ENCODE data around the gene KCNQ1.

The KCNQ1 gene

GRCh38 chr11:2423157-2424025, 21.4 kb upstream of the KCNQ1 start:
- Histone ChIP-seq H3K4me1 (ENCODE audit: insufficient read depth, low read length) (peaks cover 3% of the 10 kb centered on the region), H3K4me3 (ENCODE audit: low read length) (no peak overlapping the region), H3K36me3 (ENCODE audit: insufficient read depth, low read length) (no peaks in the 10 kb centered on the region), H2AFZ (ENCODE audit: low read depth, low read length) (no peak overlapping the region), H3K27me3 (ENCODE audit: insufficient read depth, low read length) (no peaks in the 10 kb centered on the region), H3K9me3 (ENCODE audit: low read length) (no peaks in the 10 kb centered on the region)

GRCh38 chr11:2424811-2425495, 19.9 kb upstream of the KCNQ1 start:
- no peaks in the 10 kb centered on the region for H3K9me3 ChIP-seq (ENCODE audit: low read length)
- no peak overlapping the region for H2AFZ ChIP-seq (ENCODE audit: low read depth, low read length)
- no peak overlapping the region for H3K4me3 ChIP-seq (ENCODE audit: low read length)
- no peaks in the 10 kb centered on the region for H3K36me3 ChIP-seq (ENCODE audit: insufficient read depth, low read length)
- no peaks in the 10 kb centered on the region for H3K27me3 ChIP-seq (ENCODE audit: insufficient read depth, low read length)
- peaks cover 3% of the 10 kb centered on the region for H3K4me1 ChIP-seq (ENCODE audit: insufficient read depth, low read length)

DNA sequence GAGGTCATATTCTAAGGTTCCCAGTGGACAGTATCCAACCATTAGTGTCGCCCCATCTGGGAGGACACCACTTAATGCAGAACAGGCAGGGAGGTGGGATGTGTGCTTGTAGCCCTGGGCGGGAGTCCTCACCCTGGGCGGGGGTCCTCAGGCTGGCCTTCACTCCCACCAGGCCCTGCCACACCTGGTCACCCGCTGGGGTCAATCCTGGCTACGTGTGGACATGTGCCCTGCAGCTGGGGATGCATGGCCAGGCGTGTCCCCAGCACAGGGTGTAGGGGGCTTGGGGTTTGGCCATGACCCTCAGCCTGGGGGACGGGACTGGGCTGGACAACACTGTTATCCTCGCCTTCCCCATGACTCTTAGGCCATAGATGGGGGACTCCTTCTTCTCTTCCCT, 19.3 kb upstream of the KCNQ1 start:
- Histone ChIP-seq H3K36me3 (ENCODE audit: insufficient read depth, low read length) (no peaks in the 10 kb centered on the region), H3K4me3 (ENCODE audit: low read length) (no peak overlapping the region), H3K4me1 (ENCODE audit: insufficient read depth, low read length) (no peaks in the 10 kb centered on the region)

GRCh38 chr11:2426221-2426620, 18.6 kb upstream of the KCNQ1 start:
- Histone ChIP-seq H3K27me3 (ENCODE audit: insufficient read depth, low read length) (no peaks in the 10 kb centered on the region), H3K4me1 (ENCODE audit: insufficient read depth, low read length) (no peaks in the 10 kb centered on the region), H3K4me3 (ENCODE audit: low read length) (no peak overlapping the region)

More for the DNA sequence above, 19.3 kb upstream of the KCNQ1 start:
- no peak overlapping the region for H2AFZ ChIP-seq (ENCODE audit: low read depth, low read length)
- H3K9me3 ChIP-seq (ENCODE audit: low read length), result no peaks in the 10 kb centered on the region
- H3K27me3 ChIP-seq (ENCODE audit: insufficient read depth, low read length), result no peaks in the 10 kb centered on the region

GRCh38 chr11:2426826-2427521, 17.8 kb upstream of the KCNQ1 start:
- no peaks in the 10 kb centered on the region for H3K27me3 ChIP-seq (ENCODE audit: insufficient read depth, low read length)
- H3K4me3 ChIP-seq (ENCODE audit: low read length), result no peak overlapping the region
- no peaks in the 10 kb centered on the region for H3K36me3 ChIP-seq (ENCODE audit: insufficient read depth, low read length)
- no peak overlapping the region for H2AFZ ChIP-seq (ENCODE audit: low read depth, low read length)
- no peaks in the 10 kb centered on the region for H3K4me1 ChIP-seq (ENCODE audit: insufficient read depth, low read length)
- no peaks in the 10 kb centered on the region for H3K9me3 ChIP-seq (ENCODE audit: low read length)

More at GRCh38 chr11:2426221-2426620, 18.6 kb upstream of the KCNQ1 start:
- Histone ChIP-seq H3K36me3 (ENCODE audit: insufficient read depth, low read length) (no peaks in the 10 kb centered on the region), H2AFZ (ENCODE audit: low read depth, low read length) (no peak overlapping the region), H3K9me3 (ENCODE audit: low read length) (no peaks in the 10 kb centered on the region)

- Histone ChIP-seq H2AFZ (ENCODE audit: low read depth, low read length) (no peak overlapping the region), H3K4me3 (ENCODE audit: low read length) (no peak overlapping the region), H3K9me3 (ENCODE audit: low read length) (no peaks in the 10 kb centered on the region), H3K4me1 (ENCODE audit: insufficient read depth, low read length) (no peaks in the 10 kb centered on the region), H3K36me3 (ENCODE audit: insufficient read depth, low read length) (no peaks in the 10 kb centered on the region), H3K27me3 (ENCODE audit: insufficient read depth, low read length) (no peaks in the 10 kb centered on the region)
These were observed 17.0 kb upstream of the KCNQ1 start for GRCh38 chr11:2427721-2428321.

DNA sequence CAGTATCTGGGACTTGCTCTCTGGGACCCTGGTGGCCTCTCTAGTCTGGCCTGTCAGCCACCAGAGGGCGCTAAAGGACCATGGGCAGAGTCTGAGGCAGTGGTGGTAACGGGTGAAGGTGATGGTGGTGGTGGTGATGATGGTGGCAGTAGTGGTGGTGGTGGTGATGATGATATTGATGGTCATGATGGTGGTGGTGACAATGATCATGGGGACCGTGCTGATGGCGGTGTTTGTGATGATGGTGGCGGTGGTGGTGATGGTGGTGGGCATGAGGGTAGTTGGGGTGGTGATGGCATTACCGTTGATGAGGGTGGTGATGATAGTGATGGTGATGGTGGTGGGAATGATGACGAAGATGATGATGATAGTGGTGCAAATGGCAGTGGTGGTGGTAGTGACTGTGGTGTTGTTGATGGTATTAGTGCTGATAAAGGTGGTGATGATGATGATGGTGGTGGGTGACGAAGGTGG, 16.4 kb upstream of the KCNQ1 start:
- no peak overlapping the region for H2AFZ ChIP-seq (ENCODE audit: low read depth, low read length)
- H3K9me3 ChIP-seq (ENCODE audit: low read length), result no peaks in the 10 kb centered on the region
- H3K27me3 ChIP-seq (ENCODE audit: insufficient read depth, low read length), result no peaks in the 10 kb centered on the region
- no peaks in the 10 kb centered on the region for H3K36me3 ChIP-seq (ENCODE audit: insufficient read depth, low read length)
- no peaks in the 10 kb centered on the region for H3K4me1 ChIP-seq (ENCODE audit: insufficient read depth, low read length)
- H3K4me3 ChIP-seq (ENCODE audit: low read length), result no peak overlapping the region

DNA sequence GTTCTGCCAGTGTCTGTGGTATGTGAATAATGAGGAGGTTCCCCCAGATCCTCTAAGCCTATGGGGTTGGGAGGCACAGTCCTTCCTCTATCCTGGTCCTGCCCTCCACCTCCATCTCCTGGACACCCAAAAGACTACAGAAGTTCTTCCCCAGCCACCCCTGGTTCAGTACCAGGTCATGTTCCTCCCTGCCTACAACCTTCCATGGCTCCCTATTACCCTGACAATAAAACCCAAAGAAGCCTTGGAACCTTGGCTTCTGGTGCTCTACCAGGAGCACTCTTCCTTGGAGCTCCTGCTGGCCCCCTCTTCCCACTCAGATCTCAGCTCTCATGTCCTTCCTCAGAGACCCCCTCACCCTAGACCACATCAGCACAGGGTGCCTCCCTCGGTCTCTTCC, 13.4 kb upstream of the KCNQ1 start:
- Histone ChIP-seq H3K27me3 (ENCODE audit: insufficient read depth, low read length) (no peaks in the 10 kb centered on the region), H3K36me3 (ENCODE audit: insufficient read depth, low read length) (no peaks in the 10 kb centered on the region)

DNA sequence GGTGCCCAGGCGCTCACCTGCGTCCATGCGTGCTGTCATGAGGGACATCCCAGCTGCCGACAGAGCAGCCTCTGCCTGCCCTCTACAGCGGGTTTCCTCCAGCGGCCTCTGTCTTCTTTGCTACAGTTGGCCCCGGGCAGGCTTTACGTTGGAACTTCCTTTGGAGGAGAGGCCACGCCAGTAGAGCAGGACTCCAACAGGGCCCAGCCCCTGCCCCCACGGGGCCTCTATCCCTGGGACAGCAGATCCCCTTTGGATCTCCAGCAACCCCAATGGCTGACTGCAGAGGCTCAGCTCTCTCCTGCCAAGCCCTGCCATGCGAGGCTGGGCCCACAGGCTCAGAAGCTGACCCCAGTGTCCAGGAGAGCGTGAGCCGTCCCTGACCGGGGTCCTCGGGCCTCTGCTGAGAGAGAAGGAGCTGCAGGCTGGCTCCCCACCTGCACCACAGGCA, 12.6 kb upstream of the KCNQ1 start:
- Histone ChIP-seq H3K4me3 (ENCODE audit: low read length) (no peak overlapping the region), H3K4me1 (ENCODE audit: insufficient read depth, low read length) (no peaks in the 10 kb centered on the region), H3K9me3 (ENCODE audit: low read length) (no peaks in the 10 kb centered on the region), H3K36me3 (ENCODE audit: insufficient read depth, low read length) (no peaks in the 10 kb centered on the region), H2AFZ (ENCODE audit: low read depth, low read length) (no peak overlapping the region), H3K27me3 (ENCODE audit: insufficient read depth, low read length) (no peaks in the 10 kb centered on the region)

More for the DNA sequence above, 13.4 kb upstream of the KCNQ1 start:
- Histone ChIP-seq H2AFZ (ENCODE audit: low read depth, low read length) (no peak overlapping the region), H3K9me3 (ENCODE audit: low read length) (no peaks in the 10 kb centered on the region), H3K4me1 (ENCODE audit: insufficient read depth, low read length) (no peaks in the 10 kb centered on the region), H3K4me3 (ENCODE audit: low read length) (no peak overlapping the region)

DNA sequence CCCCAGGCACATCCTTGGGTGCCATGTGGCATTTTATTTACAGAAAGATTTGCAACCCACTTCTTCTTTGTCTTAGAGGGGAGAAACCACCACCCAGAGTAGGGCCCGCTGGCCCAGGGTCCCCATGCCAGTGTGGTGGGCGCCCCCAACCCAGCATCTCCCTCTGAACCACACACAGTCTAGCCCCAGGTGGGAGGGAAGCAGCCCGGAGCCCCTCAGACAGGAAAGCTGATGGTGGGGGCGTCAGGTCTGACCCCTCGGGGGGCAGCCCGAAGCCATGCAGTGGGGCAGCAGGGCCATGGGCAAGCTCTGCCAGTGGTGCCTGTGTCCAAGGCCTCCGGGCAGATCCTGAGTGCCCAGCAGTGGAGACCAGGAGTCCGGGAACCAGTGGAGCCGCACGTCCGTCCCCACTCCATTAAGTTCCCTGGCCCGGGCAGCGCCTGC, 12.2 kb upstream of the KCNQ1 start:
- H3K27me3 ChIP-seq (ENCODE audit: insufficient read depth, low read length), result no peaks in the 10 kb centered on the region

GRCh38 chr11:2433106-2433925, 11.5 kb upstream of the KCNQ1 start:
- Histone ChIP-seq H3K9me3 (ENCODE audit: low read length) (no peaks in the 10 kb centered on the region), H2AFZ (ENCODE audit: low read depth, low read length) (no peak overlapping the region)

More for the DNA sequence above, 12.2 kb upstream of the KCNQ1 start:
- Histone ChIP-seq H3K4me1 (ENCODE audit: insufficient read depth, low read length) (no peaks in the 10 kb centered on the region), H3K36me3 (ENCODE audit: insufficient read depth, low read length) (no peaks in the 10 kb centered on the region), H2AFZ (ENCODE audit: low read depth, low read length) (no peak overlapping the region), H3K4me3 (ENCODE audit: low read length) (no peak overlapping the region), H3K9me3 (ENCODE audit: low read length) (no peaks in the 10 kb centered on the region)

GRCh38 chr11:2434008-2434407, 10.8 kb upstream of the KCNQ1 start:
- H3K9me3 ChIP-seq (ENCODE audit: low read length), result no peaks in the 10 kb centered on the region
- no peak overlapping the region for H2AFZ ChIP-seq (ENCODE audit: low read depth, low read length)
- no peaks in the 10 kb centered on the region for H3K4me1 ChIP-seq (ENCODE audit: insufficient read depth, low read length)
- H3K4me3 ChIP-seq (ENCODE audit: low read length), result no peak overlapping the region
- H3K27me3 ChIP-seq (ENCODE audit: insufficient read depth, low read length), result no peaks in the 10 kb centered on the region
- H3K36me3 ChIP-seq (ENCODE audit: insufficient read depth, low read length), result no peaks in the 10 kb centered on the region

More at GRCh38 chr11:2433106-2433925, 11.5 kb upstream of the KCNQ1 start:
- H3K4me3 ChIP-seq (ENCODE audit: low read length), result no peak overlapping the region
- no peaks in the 10 kb centered on the region for H3K36me3 ChIP-seq (ENCODE audit: insufficient read depth, low read length)
- H3K27me3 ChIP-seq (ENCODE audit: insufficient read depth, low read length), result no peaks in the 10 kb centered on the region
- no peaks in the 10 kb centered on the region for H3K4me1 ChIP-seq (ENCODE audit: insufficient read depth, low read length)
